A549 (cell line): Measurements from ENCODE around the gene PXDC1.

Source experiments
- BHLHE40 ChIP-seq: IDR thresholded peaks from 2 replicates; pipeline ENCODE4 v1.6.1; 2012; ENCODE audit warnings: low read depth, low read length, inconsistent platforms
- CEBPB ChIP-seq, 2 experiments: fragments of >200 bp in 1 of 2; sonication (Bioruptor Twin) in 1 of 2; formaldehyde crosslinking in 1 of 2; IDR thresholded peaks; 2 replicates each; pipeline ENCODE4 v1.6.1; 2012 to 2016
- CHD2 ChIP-seq: fragments of 150-350 bp; IDR thresholded peaks from 2 replicates; pipeline ENCODE4 v1.6.1; 2014; ENCODE audit warnings: low read length; ENCODE audit not compliant: partially characterized antibody
- CTCF ChIP-seq: fragments of >200 bp; sonication (Bioruptor Twin); formaldehyde crosslinking; IDR thresholded peaks from 3 replicates; pipeline ENCODE4 v1.5.1; 2016
- ELK1 ChIP-seq: fragments of 150-350 bp; IDR thresholded peaks from 2 replicates; pipeline ENCODE4 v1.6.1; 2014; ENCODE audit warnings: low read depth, mild to moderate bottlenecking, low read length
- MAFK ChIP-seq: fragments of 450-650 bp; IDR thresholded peaks from 2 replicates; pipeline ENCODE4 v1.6.1; 2014; ENCODE audit not compliant: partially characterized antibody
- PBX3 ChIP-seq: IDR thresholded peaks from 2 replicates; pipeline ENCODE4 v1.6.1; 2012
- POLR2A ChIP-seq: IDR thresholded peaks from 2 replicates; pipeline ENCODE4 v1.6.1; 2012; ENCODE audit warnings: mild to moderate bottlenecking, low read length
- RAD21 ChIP-seq, 2 experiments: fragments of >200 bp in 1 of 2; sonication (Bioruptor Twin) in 1 of 2; formaldehyde crosslinking in 1 of 2; IDR thresholded peaks in 1 of 2; conservative IDR thresholded peaks in 1 of 2; 2 replicates in 1 of 2; 3 replicates in 1 of 2; pipeline ENCODE4 v1.6.1; 2012 to 2018; ENCODE audit warnings: inconsistent platforms in 1 of 2
- RCOR1 ChIP-seq: fragments of 150-350 bp; IDR thresholded peaks from 2 replicates; pipeline ENCODE4 v1.6.1; 2014; ENCODE audit warnings: antibody characterized with exemption, low read length, low read depth
- USF2 ChIP-seq: fragments of 450-650 bp; IDR thresholded peaks from 2 replicates; pipeline ENCODE4 v1.6.1; 2014; ENCODE audit warnings: antibody characterized with exemption

GRCh38 chr6:3708540-3708939 lies 43.0 kb downstream of the PXDC1 start:
- TF ChIP-seq CHD2 = no peak
- TF ChIP-seq PBX3 = no peak
- no peak for TF ChIP-seq CTCF
- no peak for TF ChIP-seq RAD21 (conservative IDR thresholded peaks at IDR 0.05 in 1 of 2, IDR thresholded peaks at IDR 0.05 in 1 of 2)
- no peak for TF ChIP-seq USF2
- no peak for TF ChIP-seq POLR2A
- TF ChIP-seq ELK1 = no peak
- no peak for TF ChIP-seq CEBPB (IDR thresholded peaks at IDR 0.05)
- TF ChIP-seq RCOR1 = no peak
- TF ChIP-seq BHLHE40 = no peak
- TF ChIP-seq MAFK = no peak
